OCI-M2 (cell line): ENCODE data around the gene MFSD12.

Source experiments
- DNase-seq: peaks from one replicate; lab custom pipeline; 2025; ENCODE audit not compliant: unreplicated experiment; lab: John Stamatoyannopoulos, UW

MFSD12 gene

GRCh38 chr19:3557461-3558248 lies at the start of gene MFSD12:
MFSD12 (minus strand) TSS chr19:3557586; CDS start chr19:3557403, 183 bp downstream.
- DNase-seq: peak; percentile 51

GRCh38 chr19:3606690-3607289 lies 49.4 kb upstream of the MFSD12 start, which contains the start of gene TBXA2R:
TBXA2R (minus strand) TSS chr19:3606875; CDS start chr19:3600634, 6,241 bp downstream.
- no peak for DNase-seq

- no peak for DNase-seq
These were observed 48.8 kb upstream of the MFSD12 start for GRCh38 chr19:3606174-3606689.

GRCh38 chr19:3605770-3606169 lies 48.4 kb upstream of the MFSD12 start:
- DNase-seq: no peak

- DNase-seq: no peak
These were observed 48.0 kb upstream of the MFSD12 start for GRCh38 chr19:3605361-3605760.

GRCh38 chr19:3604987-3605343 lies 47.6 kb upstream of the MFSD12 start:
- no peak for DNase-seq

- no peak for DNase-seq
These were observed 47.0 kb upstream of the MFSD12 start for GRCh38 chr19:3604227-3604986.

- no peak for DNase-seq
These were observed 45.9 kb upstream of the MFSD12 start for GRCh38 chr19:3603121-3603811.

GRCh38 chr19:3601021-3601420 lies 43.6 kb upstream of the MFSD12 start:
- DNase-seq: no peak

- no peak for DNase-seq
These were observed 42.4 kb upstream of the MFSD12 start for GRCh38 chr19:3599776-3600187.

GRCh38 chr19:3595521-3596061 lies 38.2 kb upstream of the MFSD12 start:
- DNase-seq: no peak

GRCh38 chr19:3593156-3593555 lies 35.8 kb upstream of the MFSD12 start:
- no peak for DNase-seq

GRCh38 chr19:3591876-3592613 lies 34.7 kb upstream of the MFSD12 start:
- DNase-seq: no peak

GRCh38 chr19:3590991-3591659 lies 33.7 kb upstream of the MFSD12 start:
- DNase-seq: no peak

GRCh38 chr19:3589949-3590348 lies 32.6 kb upstream of the MFSD12 start:
- DNase-seq: no peak

GRCh38 chr19:3589439-3589838 lies 32.1 kb upstream of the MFSD12 start:
- no peak for DNase-seq

GRCh38 chr19:3586707-3587346 lies 29.4 kb upstream of the MFSD12 start:
- DNase-seq: no peak

- DNase-seq: no peak
These were observed 28.8 kb upstream of the MFSD12 start for GRCh38 chr19:3586127-3586626.
